ENCODE measurements around the gene UGT8.
"Not testable (repeated sequence)": the region's sequence is repeated elsewhere in the genome, so short reads cannot be mapped to it uniquely, and the experiment has no call there.

The UGT8 gene, protein sequence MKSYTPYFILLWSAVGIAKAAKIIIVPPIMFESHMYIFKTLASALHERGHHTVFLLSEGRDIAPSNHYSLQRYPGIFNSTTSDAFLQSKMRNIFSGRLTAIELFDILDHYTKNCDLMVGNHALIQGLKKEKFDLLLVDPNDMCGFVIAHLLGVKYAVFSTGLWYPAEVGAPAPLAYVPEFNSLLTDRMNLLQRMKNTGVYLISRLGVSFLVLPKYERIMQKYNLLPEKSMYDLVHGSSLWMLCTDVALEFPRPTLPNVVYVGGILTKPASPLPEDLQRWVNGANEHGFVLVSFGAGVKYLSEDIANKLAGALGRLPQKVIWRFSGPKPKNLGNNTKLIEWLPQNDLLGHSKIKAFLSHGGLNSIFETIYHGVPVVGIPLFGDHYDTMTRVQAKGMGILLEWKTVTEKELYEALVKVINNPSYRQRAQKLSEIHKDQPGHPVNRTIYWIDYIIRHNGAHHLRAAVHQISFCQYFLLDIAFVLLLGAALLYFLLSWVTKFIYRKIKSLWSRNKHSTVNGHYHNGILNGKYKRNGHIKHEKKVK

DNA sequence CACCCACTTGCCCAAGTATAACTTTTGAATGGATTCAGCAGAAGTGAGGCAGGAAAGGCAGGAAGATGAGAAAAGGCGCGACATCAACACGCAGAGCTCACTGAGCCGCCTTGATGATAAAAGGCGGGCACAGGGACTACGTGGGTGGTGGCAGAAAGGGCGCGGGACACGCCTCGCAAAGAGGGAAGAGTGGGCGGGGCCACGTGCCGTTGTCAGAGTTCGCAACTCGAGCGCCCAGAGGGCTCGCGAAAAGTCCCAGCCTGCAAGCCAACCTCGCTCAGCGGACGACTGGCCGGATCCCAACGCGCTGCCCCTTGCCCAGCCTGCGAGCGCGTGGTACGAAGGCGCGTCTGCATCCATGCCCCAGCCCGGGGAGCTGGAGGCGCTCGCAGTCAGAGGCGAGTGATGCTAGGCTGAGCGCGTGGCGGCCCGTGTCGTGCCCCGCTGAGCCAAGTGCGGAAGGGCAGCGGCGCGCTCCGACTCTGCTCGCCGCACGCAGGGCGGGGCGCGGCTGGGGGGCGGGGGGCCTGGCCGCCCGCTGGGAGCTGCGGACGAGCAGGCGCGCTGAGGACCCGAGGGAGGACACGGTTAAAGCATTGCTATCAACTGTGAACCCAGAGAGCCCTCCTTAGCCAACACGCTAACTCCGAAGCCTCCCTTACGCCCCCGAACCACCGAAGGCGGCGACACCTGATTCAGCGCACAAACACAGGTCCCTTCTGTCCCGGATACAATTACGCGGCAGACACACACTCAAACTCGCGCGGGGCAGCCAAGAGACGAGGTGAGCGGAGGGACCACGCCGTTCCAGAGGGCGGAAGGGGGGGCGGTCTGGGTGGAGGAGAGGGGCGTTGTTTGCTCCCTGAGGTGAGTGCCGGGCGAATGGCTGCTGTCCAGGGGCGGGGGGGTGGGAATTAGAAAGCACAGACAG lies at the start of gene UGT8:
Gene UGT8, plus strand, starts transcription at position 617 of the 931 bp plus-strand sequence. CDS start 24,074 bp downstream, outside the sequence.
- DNase-seq (ENCODE audit: low read depth, low spot score): no peak

DNA sequence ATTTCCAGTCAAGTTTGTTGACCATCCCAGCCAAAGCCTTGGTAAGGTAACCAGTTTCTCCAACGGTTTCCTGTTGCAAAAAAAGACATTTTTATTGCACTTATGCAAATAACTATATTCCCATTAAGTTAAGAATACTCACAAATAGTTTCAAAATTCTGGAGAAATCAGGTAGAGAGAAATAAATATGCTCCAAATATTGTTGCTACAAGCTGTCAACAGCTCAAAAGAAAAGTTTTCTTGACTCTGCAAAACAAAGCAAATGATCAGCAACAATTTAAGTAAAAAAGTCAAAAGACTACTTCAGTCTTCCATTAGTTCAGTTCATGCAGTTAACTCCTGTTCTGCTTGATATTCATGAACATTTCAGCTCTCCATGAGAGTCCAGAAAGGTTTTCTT lies 49.0 kb upstream of the UGT8 start:
- DNase-seq (ENCODE audit: low read depth, low spot score): no peak

DNA sequence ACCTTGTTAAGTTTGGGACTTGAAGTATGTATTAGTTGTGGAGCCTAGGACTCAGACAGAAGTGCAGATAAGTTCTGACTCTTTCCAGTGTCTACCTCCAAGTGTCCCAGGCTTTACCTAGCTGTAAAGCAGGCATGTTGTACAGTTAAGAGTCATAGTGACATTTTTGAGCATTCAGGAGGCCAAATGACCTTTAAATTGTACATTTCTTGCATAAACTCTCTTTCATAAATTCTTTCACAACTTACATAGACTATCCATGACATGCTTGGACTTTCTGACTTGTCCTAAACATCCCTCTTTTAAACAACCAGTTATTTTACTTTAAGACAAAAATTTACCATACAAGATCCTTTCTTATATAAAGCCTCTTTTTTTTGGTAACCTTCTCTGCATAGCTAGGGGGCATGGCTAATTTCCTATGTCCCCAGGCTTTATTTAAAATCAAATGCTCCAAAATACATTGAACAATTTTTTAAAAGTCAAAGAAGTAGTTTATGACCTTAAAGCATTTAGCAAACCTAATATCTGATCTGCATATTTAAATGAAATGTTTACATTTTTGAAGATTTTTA lies 40.1 kb upstream of the UGT8 start:
- no peak for DNase-seq (ENCODE audit: low read depth, low spot score)

DNA sequence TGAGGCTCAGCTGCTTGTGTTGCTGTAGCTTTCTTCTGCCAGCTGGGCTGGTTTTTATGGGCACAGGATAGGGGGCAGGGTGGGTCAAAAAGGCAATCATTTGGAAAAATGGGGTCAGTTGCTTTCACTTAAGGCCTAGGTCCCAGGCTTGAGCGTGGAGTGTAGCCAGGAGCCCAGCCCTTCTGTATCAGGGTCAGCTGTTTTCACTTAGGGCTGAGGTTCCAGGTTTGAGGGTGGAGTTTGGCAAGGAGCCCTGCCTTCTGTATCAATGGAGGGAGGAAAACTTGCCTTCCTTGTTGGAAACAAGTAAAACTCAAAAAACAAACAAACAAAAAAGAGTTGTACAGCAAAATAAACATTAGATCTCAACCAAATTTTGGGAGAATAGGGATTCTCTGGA lies 37.0 kb upstream of the UGT8 start:
- no peak for DNase-seq (ENCODE audit: low read depth, low spot score)

DNA sequence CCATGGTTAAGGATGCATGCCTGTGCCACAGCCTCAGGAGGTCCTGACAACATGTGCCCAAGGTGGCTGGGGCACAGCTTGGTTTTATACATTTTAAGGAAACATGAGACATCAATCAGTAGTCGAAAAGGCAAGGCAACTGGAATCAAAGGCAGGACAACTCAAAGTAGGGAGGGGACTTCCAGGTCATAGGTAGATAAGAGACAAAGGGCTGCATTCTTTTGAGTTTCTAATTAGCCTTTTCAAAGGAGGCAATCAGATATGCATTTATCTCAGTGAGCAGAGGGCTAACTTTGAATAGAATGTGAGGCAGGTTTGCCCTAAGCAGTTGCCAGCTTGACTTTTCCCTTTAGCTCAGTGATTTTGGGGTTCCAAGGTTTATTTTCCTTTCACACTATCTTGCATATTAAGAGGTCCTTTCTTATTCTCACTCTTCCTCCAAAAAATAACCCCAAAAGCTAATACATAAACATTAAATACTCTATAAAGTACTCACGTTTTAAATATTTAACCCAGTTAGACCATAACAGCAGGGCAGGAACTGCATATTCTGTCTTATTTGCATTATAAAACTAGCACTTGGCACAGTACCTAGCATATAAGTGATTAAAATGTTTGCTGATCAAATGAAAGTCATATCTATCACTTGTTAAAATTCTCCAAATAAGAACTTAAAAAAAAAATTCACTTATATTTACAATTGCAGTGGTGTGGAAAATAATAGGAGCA lies 36.3 kb upstream of the UGT8 start:
- no peak for DNase-seq (ENCODE audit: low read depth, low spot score)

DNA sequence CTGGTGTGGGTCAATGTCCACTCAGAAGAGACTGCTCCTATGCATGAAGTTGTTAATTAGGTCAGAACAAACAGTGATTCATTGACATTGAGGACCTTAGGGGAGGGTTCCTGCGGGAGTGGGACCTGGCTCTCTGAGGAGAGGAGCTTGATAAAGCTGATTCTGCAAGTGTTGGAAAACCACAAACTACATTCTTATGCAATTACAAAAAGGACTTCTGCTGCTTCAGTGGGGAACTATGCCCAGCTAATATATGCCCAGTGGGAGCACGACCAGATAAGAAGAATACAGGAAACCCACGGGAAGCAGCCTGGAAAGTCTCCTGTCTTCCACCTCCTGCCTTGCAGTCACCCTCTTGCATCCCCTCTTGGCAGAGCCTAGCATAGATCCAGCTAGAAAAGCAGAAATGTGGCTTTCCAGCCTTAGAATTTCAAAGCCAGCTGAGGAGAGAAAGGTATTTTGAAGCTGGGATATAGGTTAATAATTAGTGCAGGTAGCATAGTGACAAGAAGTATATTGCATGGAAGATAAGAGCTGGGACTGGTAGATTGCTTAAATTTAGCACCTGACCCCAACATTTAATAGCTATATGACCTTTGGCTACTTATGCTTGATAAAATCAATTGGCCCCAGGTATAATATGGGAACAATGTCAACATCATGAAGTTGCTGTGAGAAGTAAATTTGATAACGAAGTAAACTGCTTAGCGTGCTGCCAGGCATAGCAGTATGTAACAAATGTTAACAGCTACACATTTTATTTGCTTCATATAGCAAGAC lies 34.9 kb upstream of the UGT8 start:
- DNase-seq (ENCODE audit: low read depth, low spot score): no peak

DNA sequence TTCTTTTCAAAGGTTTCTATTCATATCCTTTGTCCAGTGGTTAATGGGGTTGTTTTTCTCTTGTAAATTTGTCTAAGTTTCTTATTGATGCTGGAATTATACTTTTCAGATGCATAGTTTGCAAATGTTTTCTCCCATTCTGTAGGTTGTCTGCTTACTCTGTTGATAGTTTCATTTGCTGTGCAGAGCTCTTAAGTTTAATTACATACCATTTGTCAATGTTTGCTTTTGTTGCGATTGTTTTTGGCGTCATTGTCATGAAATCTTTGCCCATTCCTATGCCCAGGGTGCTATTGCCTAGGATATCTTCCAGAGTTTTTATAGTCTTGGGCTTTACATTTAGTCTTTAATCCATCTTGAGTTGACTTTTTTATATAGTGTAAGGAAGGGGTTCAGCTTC lies 21.2 kb upstream of the UGT8 start:
- DNase-seq (ENCODE audit: low read depth, low spot score): no peak

DNA sequence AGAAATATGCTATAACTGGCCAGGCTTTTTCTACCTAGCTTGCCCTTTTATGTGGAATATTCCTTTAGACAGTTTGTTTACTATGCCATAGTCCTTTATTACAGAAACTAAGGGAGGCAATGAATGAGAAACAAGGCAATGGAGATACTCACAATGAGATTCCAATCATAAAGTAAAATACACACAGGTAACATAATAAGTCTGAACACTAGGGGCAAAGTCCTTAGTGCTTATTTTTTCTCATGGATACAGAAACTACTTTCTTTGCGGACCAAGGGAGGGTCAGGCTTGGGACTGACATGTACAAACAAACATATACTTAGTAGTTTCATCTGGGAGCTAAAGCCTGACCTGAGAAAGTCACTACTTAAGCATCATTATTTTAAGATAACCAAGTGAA lies 16.0 kb upstream of the UGT8 start:
- no peak for DNase-seq (ENCODE audit: low read depth, low spot score)

DNA sequence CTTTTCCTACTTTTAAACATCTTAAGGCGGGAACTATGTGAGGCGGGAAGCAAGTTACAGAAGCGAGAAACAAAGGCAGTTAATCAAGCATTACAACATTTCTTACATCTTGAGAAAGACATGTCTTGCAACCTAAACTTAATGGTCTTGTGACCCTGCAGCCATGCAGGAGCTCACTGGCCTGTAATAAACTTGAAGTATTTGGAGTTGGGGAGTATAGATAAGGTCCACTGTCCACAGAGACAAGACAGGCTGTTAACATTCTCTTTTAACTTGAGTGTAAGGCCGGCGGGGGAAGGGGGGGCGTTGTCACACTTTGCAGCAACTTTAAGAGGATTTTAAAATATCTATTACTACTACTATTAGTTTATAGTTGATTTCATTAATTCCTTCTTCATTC lies 10.3 kb upstream of the UGT8 start:
- no peak for DNase-seq (ENCODE audit: low read depth, low spot score)

DNA sequence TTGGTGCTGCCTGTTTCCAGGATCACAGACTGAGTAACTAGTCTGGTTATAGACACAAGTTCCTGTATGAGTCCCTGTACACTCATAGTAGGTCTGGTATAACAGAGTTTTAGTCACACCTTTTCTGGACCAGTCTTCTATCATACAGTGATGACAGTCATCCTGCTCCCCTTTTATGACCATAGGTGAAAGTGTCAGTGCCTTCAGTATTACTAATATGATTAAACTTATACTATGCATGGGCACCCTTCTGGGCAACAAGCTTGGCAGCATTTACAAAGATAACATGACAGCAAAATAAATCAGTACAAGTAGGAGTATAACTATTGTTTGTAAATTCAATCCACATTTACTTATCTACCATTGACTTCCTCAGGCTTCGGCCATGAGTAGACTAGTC lies 8.2 kb upstream of the UGT8 start:
- not testable (repeated sequence) for DNase-seq (ENCODE audit: low read depth, low spot score)

DNA sequence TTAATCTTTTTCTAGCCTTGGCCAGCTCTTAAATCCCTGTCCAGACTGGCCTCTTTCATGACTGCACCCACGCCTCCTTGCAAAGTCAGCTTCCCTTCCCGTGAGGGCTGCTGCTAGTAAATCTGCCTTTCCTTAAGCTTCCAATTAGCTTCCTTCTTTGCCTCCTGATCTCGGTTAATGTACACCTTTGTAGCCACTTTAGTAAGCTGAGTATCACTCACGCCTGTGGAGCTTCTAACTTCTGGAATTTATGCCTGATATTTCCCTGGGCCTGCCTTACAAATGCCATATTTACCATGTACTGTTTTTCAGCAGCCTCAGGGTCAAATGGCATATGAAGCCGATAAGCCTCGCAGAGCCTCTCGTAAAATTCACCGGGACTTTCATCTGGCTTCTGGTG lies 5.1 kb upstream of the UGT8 start:
- no peak for DNase-seq (ENCODE audit: low read depth, low spot score)

DNA sequence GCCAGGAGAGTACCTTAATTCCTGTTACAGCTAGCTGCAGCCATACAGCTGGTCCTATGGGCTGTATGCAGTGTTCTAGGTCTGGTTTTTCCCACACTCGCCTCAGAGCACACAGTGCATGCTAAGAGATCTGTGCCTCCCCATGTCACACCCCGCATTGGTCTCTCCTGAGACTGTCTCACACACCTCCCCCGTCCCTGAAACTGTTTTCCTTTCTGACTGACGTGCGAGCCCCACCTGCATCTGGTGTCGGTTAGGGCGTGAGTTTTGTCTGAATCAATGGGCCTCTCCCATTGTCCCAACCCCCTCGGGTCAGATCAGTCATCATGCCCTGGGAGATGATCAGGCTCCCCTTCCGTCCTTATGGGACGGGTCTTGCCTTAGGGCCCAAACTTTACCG lies 3.4 kb upstream of the UGT8 start:
- DNase-seq (ENCODE audit: low read depth, low spot score): no peak

DNA sequence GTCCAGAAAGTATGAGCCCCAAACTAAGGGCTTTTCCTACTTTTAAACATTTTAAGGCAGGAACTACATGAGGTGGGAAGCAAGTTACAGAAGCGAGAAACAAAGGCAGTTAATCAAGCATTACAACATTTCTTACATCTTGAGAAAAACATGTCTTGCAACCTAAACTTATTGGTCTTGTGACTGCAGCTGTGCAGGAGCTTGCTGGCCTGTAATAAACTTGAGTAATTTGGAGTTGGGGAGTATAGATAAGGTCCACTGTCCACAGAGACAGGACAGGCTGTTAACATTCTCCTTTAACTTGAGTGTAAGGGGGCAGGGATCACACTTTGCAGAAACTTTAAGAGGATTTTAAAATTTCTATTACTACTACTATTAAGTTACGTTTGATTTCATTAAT lies 2.7 kb upstream of the UGT8 start:
- DNase-seq (ENCODE audit: low read depth, low spot score): no peak

DNA sequence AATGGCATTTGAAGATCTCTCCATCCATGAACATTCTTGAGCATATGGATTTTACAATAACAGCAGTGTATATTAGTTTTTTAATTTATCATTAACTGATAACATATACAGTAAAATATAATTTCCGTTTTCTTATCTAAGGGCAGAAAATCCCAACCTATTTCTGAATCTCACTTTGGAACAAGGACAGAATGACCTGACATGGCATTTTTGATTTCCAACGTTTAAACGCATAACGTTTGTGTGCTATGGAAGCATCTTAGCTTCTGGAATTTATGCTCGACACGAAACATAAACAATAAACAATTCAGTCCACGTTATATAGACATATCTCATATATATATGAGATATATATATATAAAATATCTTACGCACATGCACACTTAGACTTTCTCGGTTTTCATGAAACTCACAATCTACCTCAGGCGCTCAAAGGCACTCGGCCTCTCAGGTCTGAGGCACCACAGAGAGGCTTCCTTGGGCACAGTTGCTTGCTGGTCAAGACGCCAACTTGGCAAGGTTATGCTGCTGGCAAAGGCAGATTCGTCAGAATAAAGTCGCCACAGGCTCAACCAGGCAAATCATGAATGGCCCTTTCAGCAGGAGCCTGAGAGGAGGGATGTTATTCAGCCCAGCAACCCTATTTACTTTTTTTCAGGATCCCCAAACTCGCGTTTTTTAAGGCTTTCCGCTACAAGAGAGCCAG lies 1.0 kb upstream of the UGT8 start:
- no peak for DNase-seq (ENCODE audit: low read depth, low spot score)

DNA sequence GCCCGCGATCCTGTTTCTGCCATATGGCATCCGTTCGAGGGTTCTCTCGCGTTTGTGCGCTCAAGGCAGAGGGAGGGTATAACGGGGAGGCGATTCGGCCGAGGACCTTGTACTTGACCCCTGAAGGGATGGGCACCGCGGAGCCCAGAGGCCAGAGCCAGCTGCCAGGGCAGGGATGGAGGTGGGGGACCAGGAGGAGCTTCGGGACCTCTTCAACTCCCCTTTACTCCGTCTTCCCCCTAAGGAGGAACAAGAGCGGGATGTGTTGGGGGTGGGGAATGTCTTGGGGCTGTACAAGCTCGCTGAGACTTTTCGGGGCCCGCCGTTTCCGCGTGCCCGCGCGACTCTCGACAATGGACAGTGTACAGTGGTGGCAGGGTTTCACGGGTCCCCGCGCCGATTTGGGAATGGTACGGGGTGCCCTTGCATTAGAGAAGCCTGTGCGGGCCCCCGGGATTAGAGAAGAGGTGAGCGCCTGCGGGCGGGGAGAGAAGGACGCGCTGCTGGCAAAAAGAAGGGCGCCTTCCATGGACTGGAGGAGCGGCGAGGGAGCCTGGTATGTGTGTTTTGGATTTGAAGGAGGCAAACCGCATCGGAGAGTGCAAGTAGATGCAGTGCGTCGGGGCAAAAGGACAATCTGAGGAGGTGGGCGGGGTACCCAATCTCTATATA lies 760 bp downstream of the UGT8 start:
- DNase-seq (ENCODE audit: low read depth, low spot score): no peak

DNA sequence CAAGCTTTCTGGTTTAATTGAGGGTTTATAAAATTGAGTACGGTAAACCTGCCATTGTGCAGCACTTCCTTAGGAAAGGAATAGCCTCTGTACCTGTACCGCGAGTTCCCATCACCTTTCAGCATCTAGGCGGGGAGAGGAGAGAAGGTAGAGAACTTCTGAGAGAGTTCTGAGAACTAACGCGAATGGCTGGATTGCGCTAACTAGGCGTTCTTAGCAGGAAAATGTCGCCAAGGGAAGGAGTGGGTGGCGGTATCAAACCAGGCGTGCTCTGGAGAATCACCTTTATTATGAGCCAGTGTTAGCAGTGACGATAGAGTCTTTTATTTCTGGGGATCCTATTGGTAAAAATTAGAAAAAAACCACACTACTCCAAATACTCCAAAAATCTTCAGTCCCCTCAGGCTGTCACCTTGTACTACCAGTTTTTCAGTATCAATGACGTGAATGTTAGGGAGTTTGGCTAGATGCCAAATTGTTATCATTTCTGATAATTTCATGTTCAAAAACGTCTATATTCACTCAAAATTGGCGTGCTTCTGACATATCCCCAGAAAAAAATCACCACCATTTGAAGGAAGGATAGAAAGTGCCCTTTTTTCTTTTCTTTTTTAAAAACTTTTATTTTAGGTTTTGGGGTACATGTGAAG lies 1.4 kb downstream of the UGT8 start:
- no peak for DNase-seq (ENCODE audit: low read depth, low spot score)

DNA sequence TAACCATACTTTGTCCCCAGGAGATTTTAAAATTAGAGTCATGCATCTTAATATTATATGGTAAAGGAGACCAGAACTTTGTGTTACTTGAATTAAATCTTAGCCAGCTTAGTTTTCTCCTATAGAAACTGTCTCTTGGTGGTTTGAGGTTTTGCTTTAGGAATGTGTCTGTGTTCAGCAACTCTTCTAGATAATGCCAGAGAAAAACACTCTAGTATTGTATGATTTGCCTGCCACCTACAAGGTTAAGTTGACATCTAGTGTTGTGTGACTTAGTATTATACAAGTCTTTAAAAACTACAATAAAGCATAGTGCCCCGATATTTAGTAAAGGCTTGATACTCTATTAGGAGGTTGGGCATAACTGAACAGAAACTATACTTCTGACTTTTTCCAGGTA lies 2.1 kb downstream of the UGT8 start:
- no peak for DNase-seq (ENCODE audit: low read depth, low spot score)

DNA sequence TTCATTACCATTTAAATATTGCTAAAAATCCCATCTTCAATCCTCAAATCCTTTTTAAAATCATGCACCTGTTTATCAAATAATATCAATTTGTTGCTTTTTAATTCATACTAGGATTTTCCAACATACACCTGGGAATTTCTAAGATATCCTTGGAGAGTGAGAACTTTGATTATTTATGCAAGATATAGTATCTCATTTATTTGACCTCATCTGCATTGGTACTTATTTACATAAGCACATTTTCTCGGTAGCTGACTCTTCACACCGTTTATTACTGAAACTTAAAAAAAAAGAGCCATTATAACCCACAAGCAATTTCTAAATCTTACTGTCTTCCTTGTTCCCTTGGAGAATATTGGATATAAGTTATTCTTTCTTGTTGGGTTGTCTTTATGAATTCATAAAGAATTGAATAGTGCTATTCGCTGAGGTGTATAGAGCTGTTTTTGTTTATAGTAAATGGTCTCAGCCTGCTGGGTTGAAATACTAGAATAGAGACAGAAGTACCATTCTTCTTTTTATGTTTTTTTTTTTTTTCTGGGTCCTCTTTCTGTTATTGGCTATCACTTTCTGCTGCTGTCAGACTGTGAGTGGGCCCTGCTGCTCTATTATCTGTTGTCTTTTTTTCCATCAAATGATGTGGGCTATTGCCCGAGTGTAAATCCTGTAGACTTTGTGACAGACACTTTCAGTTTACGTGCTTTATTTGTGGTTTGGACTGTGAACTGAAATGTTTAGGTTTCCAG lies 2.9 kb downstream of the UGT8 start:
- no peak for DNase-seq (ENCODE audit: low read depth, low spot score)

Data from smooth muscle cell of the brain vasculature (primary cell).